Testis (tissue), 2 donors: ENCODE data around the gene LGI1.

Experiments used
- CTCF ChIP-seq, 3 experiments: fragments of 450-650 bp in 2 of 3; fragments of 200-600 bp in 1 of 3; sonication (generic) in 1 of 3; IDR thresholded peaks; one replicate each; pipeline ENCODE4 v1.5.1; 2016 to 2019; ENCODE audit warnings: antibody characterized with exemption in 3 of 3, mild to moderate bottlenecking in 2 of 3, moderate library complexity in 1 of 3
- POLR2A ChIP-seq: fragments of 450-650 bp; IDR thresholded peaks from one replicate; pipeline ENCODE4 v1.6.1; 2017; ENCODE audit warnings: antibody characterized with exemption, mild to moderate bottlenecking, moderate library complexity

DNA sequence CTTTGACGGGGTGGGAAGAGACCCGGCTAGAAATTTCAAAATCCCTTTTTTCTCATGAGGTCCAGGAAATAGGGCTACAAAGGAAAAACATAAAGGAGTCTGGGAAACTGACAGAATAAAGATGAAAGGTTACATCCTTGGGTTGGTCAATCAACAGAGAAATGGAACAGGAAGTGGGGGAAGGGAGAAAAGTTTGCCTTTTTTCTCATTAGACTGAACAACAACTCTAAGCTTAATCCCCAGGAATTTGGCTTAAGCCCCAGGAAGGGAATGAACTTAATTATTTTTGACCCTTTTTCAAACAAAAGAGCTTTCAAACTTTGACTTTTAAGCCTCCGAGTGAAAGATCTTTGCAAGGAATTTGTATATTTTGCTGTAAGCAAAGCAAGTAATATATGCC lies 32.7 kb downstream of the LGI1 start:
- TF ChIP-seq CTCF (IDR thresholded peaks at IDR 0.05) (no peak), POLR2A (no peak)
